HCEC 1CT (cell line): Measurements from ENCODE around the gene ELF1.

Source experiments
- DNase-seq: peaks from one replicate; pipeline ENCODE4 v3.0.0-alpha.2; 2017

Gene ELF1

GRCh38 chr13:41005704-41006103, 13.4 kb downstream of the ELF1 start:
- no peak for DNase-seq

GRCh38 chr13:41004875-41005693, 14.0 kb downstream of the ELF1 start:
- peak; percentile 28 for DNase-seq

- DNase-seq = no peak
Measured at GRCh38 chr13:41002606-41003005, 16.5 kb downstream of the ELF1 start.

GRCh38 chr13:41001695-41002094, 17.4 kb downstream of the ELF1 start:
- no peak for DNase-seq

GRCh38 chr13:40999416-40999815, 19.7 kb downstream of the ELF1 start:
- no peak for DNase-seq

GRCh38 chr13:40996426-40997092, 22.6 kb downstream of the ELF1 start:
- DNase-seq = no peak

- no peak for DNase-seq
Measured at GRCh38 chr13:40995997-40996396, 23.1 kb downstream of the ELF1 start.

GRCh38 chr13:40994581-40995230, 24.4 kb downstream of the ELF1 start:
- DNase-seq = no peak

- no peak for DNase-seq
Measured at GRCh38 chr13:40993987-40994386, 25.1 kb downstream of the ELF1 start.

- no peak for DNase-seq
Measured at GRCh38 chr13:40992678-40993518, 26.2 kb downstream of the ELF1 start.

GRCh38 chr13:40987606-40988280, 31.4 kb downstream of the ELF1 start:
- no peak for DNase-seq

- DNase-seq = no peak
Measured at GRCh38 chr13:40986101-40986856, 32.8 kb downstream of the ELF1 start.

- no peak for DNase-seq
Measured at GRCh38 chr13:40985381-40986100, 33.6 kb downstream of the ELF1 start.

- no peak for DNase-seq
Measured at GRCh38 chr13:40984668-40985366, 34.3 kb downstream of the ELF1 start.

GRCh38 chr13:40983725-40984667, 35.1 kb downstream of the ELF1 start:
- no peak for DNase-seq

- DNase-seq = no peak
Measured at GRCh38 chr13:40983259-40983658, 35.9 kb downstream of the ELF1 start.

GRCh38 chr13:40982772-40983171, 36.3 kb downstream of the ELF1 start:
- no peak for DNase-seq

- DNase-seq = no peak
Measured at GRCh38 chr13:40981949-40982348, 37.2 kb downstream of the ELF1 start.

- no peak for DNase-seq
Measured at GRCh38 chr13:40981361-40981760, 37.8 kb downstream of the ELF1 start.
